ENCODE results near the gene PZP.

PZP gene

GRCh38 chr12:9101018-9101687 is 107.0 kb downstream of the PZP start:
- H3K27ac ChIP-seq = no peak overlapping the region
- TF ChIP-seq CTCF (IDR thresholded peaks at IDR 0.05) (no peak), ZFX (IDR thresholded peaks at IDR 0.05; ENCODE audit: borderline replicate concordance) (no peak)

- TF ChIP-seq ZFX (IDR thresholded peaks at IDR 0.05; ENCODE audit: borderline replicate concordance) = no peak
- TF ChIP-seq CTCF (IDR thresholded peaks at IDR 0.05) = no peak
- no peak overlapping the region for H3K27ac ChIP-seq
Observed at GRCh38 chr12:9099552-9100190, 108.5 kb downstream of the PZP start.

Measured in 22Rv1 (cell line).